ENCODE measurements around the gene ST3GAL3. TPM values are rescaled to one million over a fixed set of nuclear protein-coding genes. Genes with fewer than 3 reads are reported as not detected.

The ST3GAL3 gene
- total and polyA plus RNA-seq, 2 of the 13 experiments (the other 11 are each of a cell fraction or from before 2014, with no cell fraction given), result 5.1 to 8.1 TPM

- TF ChIP-seq ZNF142 (CRISPR knock-in tag; IDR thresholded peaks at IDR 0.05) (no peak), JARID2 (CRISPR knock-in tag; IDR thresholded peaks at IDR 0.05; ENCODE audit: insufficient replicate concordance) (no peak), RFX1 (IDR thresholded peaks at IDR 0.05) (no peak), DR1 (CRISPR knock-in tag; IDR thresholded peaks at IDR 0.05) (no peak; the same call in 1 of the 2 replicates), SP1 (IDR thresholded peaks at IDR 0.05) (no peak), SP1 (CRISPR knock-in tag; IDR thresholded peaks at IDR 0.05) (no peak), SNAPC5 (CRISPR knock-in tag; IDR thresholded peaks at IDR 0.05; ENCODE audit: borderline replicate concordance) (peak; percentile 62; the same call in 1 of the 2 replicates), ZNF543 (CRISPR knock-in tag; IDR thresholded peaks at IDR 0.05) (0 out of 2 replicates have a peak, but pooled peaks have one; percentile 20), MBNL3 (CRISPR knock-in tag; conservative IDR thresholded peaks at IDR 0.05) (no peak), PBX2 (CRISPR knock-in tag; IDR thresholded peaks at IDR 0.05) (no peak), ZNF253 (CRISPR knock-in tag; IDR thresholded peaks at IDR 0.05; ENCODE audit: borderline replicate concordance) (no peak; the same call in 1 of the 2 replicates), JUND (CRISPR knock-in tag; IDR thresholded peaks at IDR 0.05) (no peak), ZNF329 (CRISPR knock-in tag; IDR thresholded peaks at IDR 0.05; ENCODE audit: low read depth) (no peak), FOXO1 (CRISPR knock-in tag; IDR thresholded peaks at IDR 0.05) (no peak; the same call in 1 of the 2 replicates), KLF12 (CRISPR knock-in tag; IDR thresholded peaks at IDR 0.05; ENCODE audit: borderline replicate concordance) (no peak), ZNF605 (CRISPR knock-in tag; IDR thresholded peaks at IDR 0.05) (peak; percentile 70; the same call in 1 of the 2 replicates), IRF2 (CRISPR knock-in tag; IDR thresholded peaks at IDR 0.05) (peak; percentile 24; the same call in 1 of the 2 replicates), ZNF552 (CRISPR knock-in tag; IDR thresholded peaks at IDR 0.05; ENCODE audit: borderline replicate concordance) (0 out of 2 replicates have a peak, but pooled peaks have one; percentile 84), ZFY (CRISPR knock-in tag; IDR thresholded peaks at IDR 0.05) (no peak; the same call in 1 of the 2 replicates), ZNF160 (CRISPR knock-in tag; IDR thresholded peaks at IDR 0.05) (no peak), NFATC3 (CRISPR knock-in tag; IDR thresholded peaks at IDR 0.05) (peak; percentile 83; the same call in 1 of the 2 replicates), KLF16 (CRISPR knock-in tag; IDR thresholded peaks at IDR 0.05) (peak in 1 of 2 experiments; percentile 79; a peak in 1 of 4 replicates), ZNF207 (IDR thresholded peaks at IDR 0.05; ENCODE audit: borderline replicate concordance) (no peak), NCOA2 (CRISPR knock-in tag; IDR thresholded peaks at IDR 0.05) (no peak), ELF3 (CRISPR knock-in tag; IDR thresholded peaks at IDR 0.05) (no peak), ZBTB3 (CRISPR knock-in tag; IDR thresholded peaks at IDR 0.05; ENCODE audit: borderline replicate concordance, low read depth) (no peak), FOXK2 (IDR thresholded peaks at IDR 0.05) (no peak)
Observed at GRCh38 chr1:43706598-43707189, 642 bp upstream of the ST3GAL3 start (continued).

All from HepG2 (cell line).